NCI-H526 treated with DMSO at 0.1 percent for 48 hours (cell line): ENCODE results near the gene CPSF3.

ENCODE experiments used
- DNase-seq: peaks from one replicate; lab custom pipeline; 2025; lab: John Stamatoyannopoulos, UW

Gene CPSF3

DNA sequence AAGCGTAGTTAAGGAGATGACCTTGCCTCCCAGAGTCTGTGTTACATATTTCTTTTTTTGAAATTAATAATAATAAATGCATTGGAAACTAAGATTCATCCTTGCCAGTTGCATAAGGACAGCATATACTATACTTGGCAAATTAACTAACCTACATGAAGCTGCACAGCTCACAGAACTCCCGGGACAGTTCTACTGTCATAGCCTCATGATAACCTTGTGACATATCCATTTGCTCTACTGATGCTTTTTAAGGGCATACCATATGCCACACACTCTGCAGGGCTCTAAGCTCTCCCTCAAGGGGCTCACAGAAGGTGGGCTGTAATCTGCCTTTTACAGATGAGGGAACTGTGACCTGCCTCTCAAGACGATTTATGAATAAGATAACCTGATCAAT lies 3.9 kb upstream of the CPSF3 start:
- DNase-seq, result no peak

DNA sequence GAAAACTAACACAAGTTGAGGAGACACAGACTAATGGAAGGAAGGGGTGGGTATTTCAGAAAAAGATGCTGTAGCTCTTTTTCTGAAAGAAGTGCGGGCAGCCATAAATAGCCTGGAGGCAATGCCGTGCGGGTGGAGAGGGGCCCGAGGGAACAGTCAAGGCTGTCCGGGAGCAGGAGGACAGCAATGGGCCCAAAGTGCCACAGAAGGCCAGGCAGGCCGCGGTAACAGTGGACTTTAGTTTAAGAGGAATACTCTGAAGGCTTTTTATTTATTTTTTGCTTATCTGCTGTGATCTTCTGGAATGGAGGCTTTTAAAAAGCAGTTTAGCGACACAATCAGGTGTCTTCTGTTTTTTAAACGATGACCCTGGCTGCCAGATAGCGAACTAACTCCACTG lies 3.0 kb upstream of the CPSF3 start:
- no peak for DNase-seq

DNA sequence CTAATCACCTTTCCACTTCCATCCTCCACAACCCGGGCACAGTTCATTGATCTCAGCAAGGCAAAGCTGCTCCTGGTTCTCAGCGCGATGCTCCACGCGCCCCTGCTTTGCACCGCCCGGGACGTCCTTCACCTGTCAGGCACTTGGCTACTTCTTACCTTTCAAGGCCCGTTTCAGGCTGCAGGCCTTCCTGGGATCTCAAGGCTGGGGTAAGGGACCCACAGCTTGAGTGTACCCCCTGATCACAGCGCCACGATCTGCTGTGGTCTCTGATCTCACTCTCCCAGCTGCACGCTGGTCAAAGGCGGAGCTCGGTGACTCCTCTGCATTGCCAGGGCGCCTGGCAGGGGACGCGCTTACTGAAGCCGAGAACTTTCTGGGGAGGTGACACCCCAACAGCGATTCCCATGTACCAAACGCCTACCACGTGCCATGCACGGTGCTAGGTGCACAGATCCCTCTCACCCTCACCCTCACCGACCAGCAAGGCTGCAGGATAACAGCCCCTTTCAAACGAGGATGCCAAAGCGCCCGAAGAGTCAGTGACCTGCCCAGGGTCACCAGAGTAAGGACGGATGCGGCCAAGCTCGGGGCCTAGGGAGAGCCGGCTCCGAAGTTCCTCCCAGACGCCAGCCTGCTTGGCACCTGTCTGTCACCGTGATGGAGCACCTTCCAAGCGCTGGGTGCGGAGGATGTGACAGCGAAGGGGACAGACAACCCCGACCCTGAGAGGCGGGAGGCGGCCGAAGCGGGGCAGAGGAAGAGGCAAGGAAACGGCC lies 944 bp upstream of the CPSF3 start:
- peak; percentile 35 for DNase-seq

DNA sequence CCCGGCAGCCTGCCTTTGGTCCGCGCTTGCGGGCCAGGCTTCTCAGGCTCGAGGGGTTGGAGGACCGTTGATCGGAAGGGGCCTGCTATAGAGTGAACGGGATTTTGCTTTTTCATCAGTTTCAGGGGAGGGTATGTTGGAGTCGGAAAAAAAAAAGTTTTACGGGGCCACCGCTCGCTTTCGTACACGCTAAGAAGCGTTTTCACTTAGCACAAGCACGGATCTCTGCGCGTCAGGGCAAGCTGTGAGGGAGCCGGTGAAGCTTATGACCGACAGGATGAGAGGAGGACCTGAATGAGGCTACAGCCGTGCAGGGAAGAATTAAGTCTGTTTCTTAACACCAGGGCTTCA lies 443 bp downstream of the CPSF3 start:
- peak; percentile 18 for DNase-seq

DNA sequence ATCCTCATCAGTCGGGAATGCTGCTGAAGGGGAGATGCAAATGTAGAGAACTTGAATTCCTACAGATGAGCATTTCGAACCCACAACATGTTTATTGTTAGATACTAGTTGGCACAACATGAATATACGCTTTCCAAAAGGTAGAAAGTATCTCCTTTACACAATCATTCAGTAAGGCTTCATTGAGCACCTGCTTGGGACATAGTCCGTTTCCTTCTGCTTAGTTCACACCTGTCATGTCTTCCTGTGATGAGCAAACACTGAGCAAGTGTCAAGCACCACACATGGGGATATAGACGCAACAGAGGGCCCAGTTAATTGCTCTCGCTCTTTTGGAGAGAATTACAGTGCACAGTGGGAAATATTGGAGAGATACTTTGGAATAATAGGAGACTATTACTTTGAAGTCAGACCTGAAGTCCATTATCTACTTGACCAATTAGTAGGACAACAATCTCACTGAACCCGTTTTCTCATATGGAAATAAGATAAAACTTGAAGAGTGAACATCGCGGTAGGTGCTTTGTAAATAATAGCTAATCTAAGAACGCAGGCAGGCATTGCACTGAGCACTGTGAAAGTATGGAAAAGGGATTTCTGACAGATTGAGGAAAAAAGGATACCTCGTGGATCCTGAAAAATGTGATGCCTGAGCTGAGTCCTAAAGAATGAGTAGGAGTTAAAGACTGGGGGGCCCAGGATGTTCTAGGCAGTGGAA lies 1.2 kb downstream of the CPSF3 start:
- DNase-seq, result no peak

DNA sequence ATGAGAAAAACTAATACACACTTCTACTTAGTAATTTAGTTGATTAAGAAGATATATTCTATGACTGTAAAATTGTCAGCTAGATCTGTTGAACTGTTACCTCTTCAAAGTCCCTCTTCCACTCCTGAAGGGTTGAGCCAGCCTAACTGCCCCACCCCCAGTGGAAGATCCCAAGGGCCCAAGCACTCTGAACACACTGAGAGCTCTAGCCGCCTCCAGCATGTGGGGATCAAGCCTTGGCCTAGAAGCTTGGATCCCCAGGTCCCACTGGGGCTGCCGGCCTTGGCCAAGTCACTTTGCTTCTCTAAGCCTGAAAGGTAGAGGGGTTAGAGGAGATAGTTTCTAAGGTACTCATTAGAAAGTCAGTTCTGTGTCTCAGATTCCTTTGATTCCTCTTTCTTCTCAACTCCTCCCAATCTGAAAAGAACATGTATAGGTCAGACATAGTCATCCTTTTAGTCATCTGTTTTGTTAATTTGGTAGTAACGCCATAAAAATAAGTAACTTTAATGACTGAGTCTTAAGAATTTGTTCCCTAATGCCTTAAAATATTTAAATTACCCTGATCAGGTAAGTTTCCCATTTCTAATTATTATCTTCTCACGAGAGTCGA lies 5.6 kb downstream of the CPSF3 start:
- no peak for DNase-seq

DNA sequence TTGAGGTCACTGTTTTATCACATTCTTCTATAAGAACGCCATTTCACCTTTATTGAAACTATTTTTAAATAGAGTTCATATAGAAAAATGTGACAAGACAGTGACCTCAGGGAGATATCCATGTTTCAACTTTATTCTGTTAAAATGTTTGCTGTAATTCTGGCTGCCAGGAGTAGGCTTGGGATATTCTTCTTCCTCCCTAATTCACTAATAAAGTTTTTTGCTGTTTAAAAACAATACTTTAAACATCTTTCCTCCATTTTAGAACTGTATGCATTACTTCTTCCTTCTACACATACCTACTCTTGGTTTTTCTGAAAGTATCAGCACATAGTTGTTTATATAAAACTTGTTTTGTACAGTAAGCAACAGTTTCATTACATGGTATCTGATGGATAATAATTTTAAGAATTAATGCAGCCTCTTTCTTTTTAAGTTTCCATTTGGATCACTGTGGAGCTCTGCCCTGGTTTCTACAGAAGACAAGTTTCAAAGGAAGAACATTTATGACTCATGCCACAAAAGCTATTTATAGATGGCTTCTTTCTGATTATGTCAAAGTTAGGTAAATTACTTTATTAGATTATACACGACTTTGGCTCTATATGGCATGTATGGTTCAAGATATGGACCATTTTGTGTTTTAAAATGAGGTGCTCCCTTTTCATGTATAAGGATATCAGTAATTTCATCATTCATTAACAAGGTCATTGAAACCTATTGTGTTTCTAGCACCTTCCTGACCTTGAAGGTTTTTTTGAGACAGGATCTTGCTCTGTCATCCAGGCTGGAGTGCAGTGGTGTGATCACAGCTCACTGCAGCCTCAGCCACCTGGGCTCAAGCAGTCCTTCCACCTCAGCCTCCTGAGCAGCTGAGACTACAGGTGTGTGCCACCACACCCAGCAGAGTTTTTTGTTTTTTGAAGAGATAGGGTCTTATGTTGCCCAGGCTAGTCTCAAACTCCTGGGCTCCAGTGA lies 7.2 kb downstream of the CPSF3 start:
- no peak for DNase-seq

DNA sequence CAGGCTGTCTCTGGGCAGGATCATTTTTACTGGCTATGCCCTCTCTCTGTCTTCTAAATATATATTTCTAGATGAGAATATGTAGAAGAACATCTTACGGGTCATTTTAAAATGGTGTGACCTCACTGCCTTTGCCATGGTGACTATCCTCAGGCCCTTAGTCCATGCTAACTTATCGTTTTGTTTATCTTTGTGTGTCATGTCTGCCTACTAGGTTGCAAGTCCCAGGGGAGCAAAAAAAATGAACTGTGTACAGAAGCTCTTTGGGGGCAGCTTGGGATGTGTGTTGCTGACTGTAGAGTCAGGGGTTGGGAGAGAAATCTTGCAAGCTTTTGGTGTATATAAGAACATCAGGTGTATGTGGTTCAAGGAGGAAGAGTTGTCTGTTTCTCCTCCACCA lies 11.0 kb downstream of the CPSF3 start:
- no peak for DNase-seq

DNA sequence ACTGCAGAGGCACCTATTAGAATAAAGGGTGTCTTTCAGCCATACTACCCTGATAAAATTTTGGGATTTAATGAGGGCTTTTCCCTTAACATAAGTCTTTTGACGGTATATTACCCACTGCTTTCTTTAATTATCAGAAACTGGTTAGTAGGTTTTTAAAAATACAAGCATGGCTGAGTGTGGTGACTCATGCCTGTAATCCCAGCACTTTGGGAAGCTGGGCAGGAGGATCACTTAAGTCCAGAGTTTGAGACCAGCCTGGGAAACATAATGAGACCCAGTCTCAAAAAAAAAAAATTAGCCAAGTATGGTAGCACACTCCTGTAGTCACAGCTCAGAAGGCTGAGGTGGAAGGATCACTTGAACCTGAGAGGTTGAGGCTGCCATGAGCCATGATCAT lies 16.1 kb downstream of the CPSF3 start:
- no peak for DNase-seq

DNA sequence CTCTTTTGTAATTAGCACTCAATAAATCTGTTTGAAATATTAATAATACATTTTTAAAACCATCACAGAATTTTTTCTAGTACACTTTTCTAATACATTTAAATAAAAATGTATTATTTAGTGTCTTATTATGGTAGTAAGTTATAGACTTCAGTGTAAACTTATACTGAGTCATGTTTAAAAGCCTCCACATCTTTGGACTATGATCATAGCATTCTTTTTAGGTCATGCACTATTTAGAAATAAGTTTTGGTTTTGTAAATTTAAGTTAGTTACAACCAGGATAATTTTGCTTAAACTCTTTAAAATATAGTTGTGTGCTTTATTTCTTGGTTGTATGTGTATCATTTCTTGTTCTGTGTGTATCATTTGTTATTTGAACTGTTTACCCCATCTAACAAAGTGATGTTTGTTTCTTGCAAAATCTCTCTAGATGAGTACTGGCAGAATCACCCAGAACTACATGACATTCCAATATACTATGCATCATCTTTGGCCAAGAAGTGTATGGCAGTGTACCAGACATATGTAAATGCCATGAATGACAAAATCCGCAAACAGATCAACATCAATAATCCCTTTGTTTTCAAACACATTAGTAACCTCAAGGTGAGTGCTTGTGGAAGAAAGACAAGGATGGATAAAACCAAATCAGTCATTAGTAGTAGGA lies 16.7 kb downstream of the CPSF3 start:
- DNase-seq, result no peak

DNA sequence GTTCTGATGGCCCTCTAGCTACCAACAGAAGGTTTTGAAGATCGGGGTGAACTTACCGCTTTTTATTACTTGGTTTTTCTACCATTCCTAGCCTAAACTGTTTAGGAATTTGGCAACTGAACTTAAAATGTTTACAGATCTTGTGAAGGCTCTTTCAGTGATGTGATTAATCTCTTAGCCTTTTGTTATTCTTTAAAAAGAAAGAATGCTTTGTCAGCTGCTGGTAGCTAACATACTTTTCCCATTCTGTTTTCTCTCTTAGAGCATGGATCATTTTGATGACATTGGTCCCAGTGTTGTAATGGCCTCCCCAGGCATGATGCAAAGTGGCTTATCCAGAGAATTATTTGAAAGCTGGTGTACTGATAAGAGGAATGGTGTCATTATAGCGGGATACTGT lies 18.1 kb downstream of the CPSF3 start:
- DNase-seq, result no peak

DNA sequence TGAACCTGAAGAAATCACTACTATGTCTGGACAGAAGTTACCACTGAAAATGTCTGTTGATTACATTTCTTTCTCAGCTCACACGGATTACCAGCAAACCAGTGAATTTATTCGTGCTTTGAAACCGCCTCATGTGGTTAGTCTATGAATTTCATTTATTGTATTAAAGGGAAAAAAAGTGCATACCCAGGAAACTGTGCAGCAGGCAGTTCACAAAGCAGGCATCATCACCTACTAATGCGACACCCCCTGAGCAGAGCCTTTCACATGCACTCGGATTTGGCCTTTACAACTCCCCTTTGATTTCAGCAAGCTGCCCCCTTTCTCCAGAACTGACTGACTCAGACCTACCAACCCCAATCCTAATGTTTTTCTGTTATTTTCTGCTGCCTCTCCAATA lies 20.1 kb downstream of the CPSF3 start:
- DNase-seq, result no peak

DNA sequence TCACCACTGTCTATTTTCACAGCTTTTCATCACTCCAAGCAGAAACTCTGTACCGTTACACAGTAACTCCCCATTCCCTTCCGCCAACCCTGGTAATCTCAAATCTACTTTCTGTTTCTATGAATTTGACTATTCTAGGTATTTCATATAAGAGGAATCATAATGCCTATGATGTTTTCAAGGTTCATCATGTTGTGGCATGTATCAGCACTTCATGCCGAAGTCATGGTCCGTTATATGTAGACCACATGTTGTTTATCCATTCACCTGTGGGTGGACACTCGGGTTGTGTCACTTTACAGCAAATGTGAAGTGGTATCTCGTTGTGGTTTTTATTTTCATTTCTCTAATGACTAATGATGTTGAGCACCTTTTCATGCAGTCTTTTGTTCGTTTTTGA lies 21.6 kb downstream of the CPSF3 start:
- DNase-seq, result no peak

DNA sequence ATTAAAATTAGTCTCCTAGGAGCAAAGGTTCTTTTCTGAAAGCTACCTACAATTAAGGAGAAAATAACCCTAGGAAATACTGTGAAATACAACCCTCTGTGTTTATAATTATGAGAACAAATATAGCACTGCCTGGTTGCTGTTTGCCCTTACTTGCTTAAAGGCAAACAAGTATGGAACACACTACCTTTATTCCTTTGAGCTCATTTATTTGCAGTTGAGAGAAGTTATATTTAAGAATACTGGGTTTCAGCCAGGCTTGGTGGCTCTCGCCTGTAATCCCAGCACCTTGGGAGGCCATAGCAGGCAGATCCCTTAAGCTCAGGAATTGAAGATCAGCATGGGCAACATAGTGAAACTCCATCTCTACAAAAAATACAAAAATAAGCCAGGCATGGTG lies 27.8 kb downstream of the CPSF3 start:
- DNase-seq, result no peak

DNA sequence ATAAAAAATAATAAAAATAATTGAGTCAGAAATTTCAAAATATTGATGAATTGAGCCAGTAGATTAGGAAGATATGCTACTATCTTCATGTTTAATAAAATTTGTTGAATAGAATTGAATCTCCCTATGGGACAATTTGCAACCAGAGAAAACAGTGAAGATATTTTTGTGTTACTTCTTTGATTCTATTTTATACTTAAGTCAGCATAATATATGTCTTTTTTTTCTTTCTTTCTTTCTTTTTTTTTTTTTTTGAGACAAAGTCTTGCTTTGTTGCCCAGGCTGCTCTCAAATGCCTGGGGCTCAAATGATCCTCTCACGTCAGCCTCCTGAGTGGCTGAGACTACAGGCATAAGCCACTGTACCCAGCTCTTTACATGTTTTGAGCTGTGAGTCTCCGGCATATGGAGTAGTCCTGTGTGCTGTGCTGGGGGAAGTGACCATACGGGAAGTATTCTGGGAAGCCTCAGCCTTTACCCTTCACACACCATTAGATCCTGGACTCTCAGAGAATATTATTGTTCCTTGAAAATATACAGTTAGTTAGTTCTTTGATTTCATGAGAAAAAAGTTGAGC lies 37.1 kb downstream of the CPSF3 start:
- no peak for DNase-seq

DNA sequence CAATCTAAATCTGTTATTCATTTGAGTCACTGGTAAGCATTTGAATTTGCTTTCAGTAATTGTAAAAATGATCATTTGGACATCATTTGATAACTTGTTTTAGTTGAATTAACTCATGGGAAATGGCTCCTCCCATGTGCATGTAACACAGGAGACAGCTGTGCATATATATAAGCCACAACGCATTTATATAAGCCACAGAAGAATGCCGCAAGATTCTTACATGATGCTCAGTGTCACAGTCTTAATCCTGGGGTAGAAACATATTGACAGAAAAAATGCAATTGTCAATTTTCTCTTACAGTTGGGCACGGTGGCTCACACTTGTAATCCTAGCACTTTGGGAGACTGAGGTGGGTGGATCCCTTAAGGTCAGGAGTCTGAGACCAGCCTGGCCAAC lies 37.6 kb downstream of the CPSF3 start:
- no peak for DNase-seq

DNA sequence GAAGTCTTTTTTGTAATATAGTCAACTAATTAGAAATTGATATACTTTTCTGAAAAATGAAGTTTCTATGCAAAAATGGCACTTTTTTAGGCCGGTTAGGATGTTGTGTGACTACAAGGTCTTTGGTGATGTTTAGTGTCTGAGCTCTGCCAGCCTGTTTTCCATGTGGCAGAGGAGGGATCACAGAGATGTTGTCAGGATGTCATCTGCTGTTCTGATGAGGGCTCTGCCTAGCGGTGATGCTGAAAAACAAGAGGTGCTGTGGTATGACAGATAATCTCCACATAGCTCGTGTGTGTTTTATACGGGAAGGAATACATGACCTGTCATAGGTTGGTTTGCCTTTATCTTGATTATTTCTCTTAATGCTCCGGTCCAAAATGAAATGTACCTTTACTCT lies 38.9 kb downstream of the CPSF3 start:
- peak; percentile 74 for DNase-seq

DNA sequence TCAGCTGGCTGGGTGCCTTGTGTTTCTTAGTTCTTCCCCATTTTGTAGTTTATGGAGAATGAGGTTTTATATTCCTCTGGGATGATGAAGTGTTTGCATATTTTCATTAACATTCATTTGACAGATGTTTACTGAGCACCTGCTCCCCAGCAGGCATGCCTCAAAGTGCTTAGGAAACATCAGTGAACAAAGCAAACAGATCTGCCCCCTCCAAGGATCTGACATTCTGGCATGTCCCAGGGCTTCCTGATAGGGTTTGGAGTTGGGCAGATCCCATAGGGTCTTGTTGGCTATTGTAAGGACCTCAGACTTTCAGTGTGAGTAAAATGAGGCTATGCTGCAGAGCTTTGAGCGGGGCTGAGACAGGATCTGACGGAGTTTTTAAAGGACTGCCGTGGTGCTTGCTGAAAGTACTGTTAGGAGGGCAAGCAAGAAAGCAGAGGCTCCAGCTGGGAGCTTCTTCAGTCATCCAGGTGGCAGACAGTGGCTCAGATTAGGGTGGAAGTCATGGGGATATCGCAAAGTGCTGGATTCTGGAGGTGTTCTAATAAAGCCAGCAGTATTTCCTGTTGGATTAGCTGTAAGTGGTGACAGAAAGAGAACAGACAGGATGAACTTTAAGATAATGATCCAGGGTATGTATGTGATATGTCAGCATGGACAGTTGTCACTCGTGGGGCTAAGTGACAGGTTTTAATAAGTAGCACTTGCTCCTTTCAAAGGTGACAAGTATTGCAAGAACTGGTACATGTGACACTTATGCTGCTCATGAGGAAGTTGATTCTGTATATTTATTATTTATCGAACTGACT lies 39.6 kb downstream of the CPSF3 start:
- peak; percentile 86 for DNase-seq

DNA sequence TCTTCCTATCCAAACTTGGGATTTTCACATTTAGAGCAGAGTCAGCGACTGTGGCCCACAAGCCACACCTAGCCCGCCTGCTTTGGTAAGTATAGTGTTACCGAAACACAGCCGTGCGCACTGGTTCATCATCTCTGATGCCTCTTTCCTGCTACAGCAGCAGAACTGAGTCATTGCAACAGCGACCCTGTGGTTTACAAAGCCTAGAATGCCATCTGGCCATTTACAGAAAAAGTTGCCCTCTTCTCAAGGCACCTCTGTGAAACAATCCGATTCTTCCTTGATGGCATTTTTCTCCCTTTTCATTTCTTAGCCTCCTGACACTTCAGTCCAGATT lies 40.2 kb downstream of the CPSF3 start:
- no peak for DNase-seq

DNA sequence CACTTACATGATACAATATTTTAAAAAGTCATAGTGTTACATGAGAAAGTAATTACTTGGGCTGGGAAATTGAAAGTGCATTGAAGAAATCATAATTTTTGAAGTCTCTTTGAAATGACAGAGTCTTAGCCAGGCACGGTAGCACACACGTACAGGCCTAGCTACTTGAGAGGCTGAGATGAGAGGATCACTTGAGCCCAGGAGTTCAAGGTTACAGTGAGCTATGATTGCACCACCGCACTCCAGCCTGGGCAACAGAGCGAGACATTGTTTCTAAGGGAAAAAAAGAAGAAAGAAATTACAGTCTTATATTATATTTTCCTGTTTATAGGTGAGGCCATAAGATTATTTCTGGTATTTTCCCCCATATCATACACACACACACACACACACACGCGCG lies 41.7 kb downstream of the CPSF3 start:
- no peak for DNase-seq
